ENCODE data around the gene CRTAP. TPM values are rescaled to one million over a fixed set of nuclear protein-coding genes. Genes with fewer than 3 reads are reported as not detected.
"Not testable (repeated sequence)": the region's sequence is repeated elsewhere in the genome, so short reads cannot be mapped to it uniquely, and the experiment has no call there.

CRTAP gene
- total RNA-seq, 6 experiments from 2014 or later = 33.1 to 54.9 (median 46.8) TPM

DNA sequence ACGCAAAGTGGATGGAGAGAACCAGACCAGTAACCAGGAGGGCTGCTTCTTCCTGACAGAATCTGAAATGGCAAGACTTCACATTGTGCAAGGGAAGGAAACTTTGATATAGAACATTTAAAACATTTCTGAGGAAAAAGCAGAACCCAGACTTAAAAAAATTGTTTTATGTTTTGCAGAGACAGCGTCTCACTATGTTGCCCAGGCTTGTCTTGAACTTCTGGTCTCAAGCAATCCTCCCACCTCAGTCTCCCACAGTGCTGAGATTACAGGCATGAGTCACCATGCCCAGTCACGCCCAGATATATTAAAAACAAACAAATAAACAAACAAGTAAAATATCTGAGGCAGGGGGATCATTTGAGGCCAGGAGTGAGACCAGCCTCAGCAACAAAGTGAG lies 46.2 kb downstream of the CRTAP start:
- Histone ChIP-seq H3K27me3 (no peaks in the 10 kb centered on the region), H3K27ac (no peak overlapping the region), H3K4me1 (no peaks in the 10 kb centered on the region), H3K36me3 (no peaks in the 10 kb centered on the region), H3K4me3 (no peak overlapping the region), H3K9me3 (no peaks in the 10 kb centered on the region)
- no peak for ATAC-seq
- WGBS (ENCODE audit: insufficient coverage, low coverage, low lambda C conversion rate, missing lambda C conversion rate) = 61% methylated on average over 3 of the region's 3 CpGs
- intact Hi-C loops (cut with DNase I) = no loop called here
- TF ChIP-seq, protein P1, sequence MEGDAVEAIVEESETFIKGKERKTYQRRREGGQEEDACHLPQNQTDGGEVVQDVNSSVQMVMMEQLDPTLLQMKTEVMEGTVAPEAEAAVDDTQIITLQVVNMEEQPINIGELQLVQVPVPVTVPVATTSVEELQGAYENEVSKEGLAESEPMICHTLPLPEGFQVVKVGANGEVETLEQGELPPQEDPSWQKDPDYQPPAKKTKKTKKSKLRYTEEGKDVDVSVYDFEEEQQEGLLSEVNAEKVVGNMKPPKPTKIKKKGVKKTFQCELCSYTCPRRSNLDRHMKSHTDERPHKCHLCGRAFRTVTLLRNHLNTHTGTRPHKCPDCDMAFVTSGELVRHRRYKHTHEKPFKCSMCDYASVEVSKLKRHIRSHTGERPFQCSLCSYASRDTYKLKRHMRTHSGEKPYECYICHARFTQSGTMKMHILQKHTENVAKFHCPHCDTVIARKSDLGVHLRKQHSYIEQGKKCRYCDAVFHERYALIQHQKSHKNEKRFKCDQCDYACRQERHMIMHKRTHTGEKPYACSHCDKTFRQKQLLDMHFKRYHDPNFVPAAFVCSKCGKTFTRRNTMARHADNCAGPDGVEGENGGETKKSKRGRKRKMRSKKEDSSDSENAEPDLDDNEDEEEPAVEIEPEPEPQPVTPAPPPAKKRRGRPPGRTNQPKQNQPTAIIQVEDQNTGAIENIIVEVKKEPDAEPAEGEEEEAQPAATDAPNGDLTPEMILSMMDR (IDR thresholded peaks at IDR 0.05) = no peak
- no peak for TF ChIP-seq POLR2A (IDR thresholded peaks at IDR 0.05)
- DNase-seq = no peak

DNA sequence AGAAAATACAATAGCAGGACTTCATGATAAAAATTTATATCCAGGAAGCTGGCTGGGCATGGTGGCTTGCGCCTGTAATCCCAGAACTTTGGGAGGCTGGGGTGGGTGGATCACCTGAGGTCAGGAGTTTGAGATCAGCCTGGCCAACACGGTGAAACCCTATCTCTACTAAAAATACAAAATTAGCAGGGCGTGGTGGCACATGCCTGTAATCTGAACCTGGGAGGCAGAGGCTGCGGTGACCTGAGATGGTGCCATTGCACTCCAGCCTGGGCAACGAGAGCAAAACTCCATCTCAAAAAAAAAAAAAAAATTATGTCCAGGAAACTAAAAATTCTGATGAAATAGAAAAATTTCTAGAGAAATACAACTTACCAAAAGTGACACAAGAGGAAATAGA lies 48.8 kb downstream of the CRTAP start:
- H3K4me3 ChIP-seq; H3K4me1 ChIP-seq; H3K27ac ChIP-seq; H3K9me3 ChIP-seq; H3K27me3 ChIP-seq; H3K36me3 ChIP-seq; intact Hi-C loops (cut with DNase I); DNase-seq; ATAC-seq: not testable (repeated sequence)
- WGBS (ENCODE audit: insufficient coverage, low coverage, low lambda C conversion rate, missing lambda C conversion rate) = 73% methylated on average over 5 of the region's 5 CpGs

DNA sequence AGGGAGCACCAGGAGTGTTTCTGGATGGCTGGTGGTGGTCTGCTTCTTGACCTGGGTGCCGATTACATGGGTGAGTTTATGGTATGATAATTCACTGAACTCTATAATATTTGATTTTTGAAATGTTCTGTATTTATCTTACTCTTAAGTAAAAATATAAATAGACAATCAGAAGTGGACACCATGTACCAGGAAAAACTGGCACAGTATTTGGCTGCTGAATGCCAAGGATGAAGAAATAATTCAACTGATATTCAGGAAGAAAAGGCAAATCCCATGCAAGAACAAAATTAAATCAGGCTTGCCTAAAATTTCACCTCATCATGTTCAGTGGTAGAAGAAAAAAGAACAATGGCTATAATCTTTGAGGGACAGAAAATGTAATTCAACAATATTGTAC lies 51.6 kb downstream of the CRTAP start:
- intact Hi-C loops (cut with DNase I) = no loop called here
- Histone ChIP-seq H3K9me3 (no peaks in the 10 kb centered on the region), H3K27ac (no peak overlapping the region), H3K4me3 (no peak overlapping the region), H3K27me3 (no peaks in the 10 kb centered on the region), H3K36me3 (no peaks in the 10 kb centered on the region), H3K4me1 (no peaks in the 10 kb centered on the region)
- TF ChIP-seq, protein P1 (IDR thresholded peaks at IDR 0.05) = no peak
- no peak for TF ChIP-seq POLR2A (IDR thresholded peaks at IDR 0.05)
- WGBS (ENCODE audit: insufficient coverage, low coverage, low lambda C conversion rate, missing lambda C conversion rate) = 80% methylated on average over 1 of the region's 1 CpG
- DNase-seq (no peak), ATAC-seq (no peak)

DNA sequence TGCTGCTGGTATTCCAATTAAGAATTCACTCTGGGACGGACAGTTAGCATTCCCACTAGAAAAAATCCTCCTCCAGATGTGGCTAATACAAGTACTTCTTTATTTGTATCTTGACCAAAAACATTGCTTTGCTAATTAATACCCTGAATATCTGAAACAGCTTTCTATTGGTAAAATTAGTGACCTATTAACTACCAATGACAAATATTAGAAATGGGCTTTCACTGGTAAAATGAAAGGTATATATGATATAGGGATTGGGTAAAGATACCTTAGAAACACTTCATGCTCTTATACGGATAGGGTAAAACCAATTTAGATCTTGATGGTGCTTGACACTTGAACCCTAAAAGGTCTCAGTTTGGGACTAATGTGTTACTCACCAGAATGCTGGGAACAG lies 52.3 kb downstream of the CRTAP start:
- no peak for DNase-seq
- no peak overlapping the region for H3K27ac ChIP-seq
- no peaks in the 10 kb centered on the region for H3K9me3 ChIP-seq
- intact Hi-C loops (cut with DNase I) = no loop called here
- 69% methylated on average over 2 of the region's 2 CpGs for WGBS (ENCODE audit: insufficient coverage, low coverage, low lambda C conversion rate, missing lambda C conversion rate)
- no peak overlapping the region for H3K4me3 ChIP-seq
- H3K4me1 ChIP-seq = no peaks in the 10 kb centered on the region
- no peaks in the 10 kb centered on the region for H3K36me3 ChIP-seq
- TF ChIP-seq, protein P1 (IDR thresholded peaks at IDR 0.05) = no peak
- H3K27me3 ChIP-seq = no peaks in the 10 kb centered on the region
- no peak for ATAC-seq

DNA sequence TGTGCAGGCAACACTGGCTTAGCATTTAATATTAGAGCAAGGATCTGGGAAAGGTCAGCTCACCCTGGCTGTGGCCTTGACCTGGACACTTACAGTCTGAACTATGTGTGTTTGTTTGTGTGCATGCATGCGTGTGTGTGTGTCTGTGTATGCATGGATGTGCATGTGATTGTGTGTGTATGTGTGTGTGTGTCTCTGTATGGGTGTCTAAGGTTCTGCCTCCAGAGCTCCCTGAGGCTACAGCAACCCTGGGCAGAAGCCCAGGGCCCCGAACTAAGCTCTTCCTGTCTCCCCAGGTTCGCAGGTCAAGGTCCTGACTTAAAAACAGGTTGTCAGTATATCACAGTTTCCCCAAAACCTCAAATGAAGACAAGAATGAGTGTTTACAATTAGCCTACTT lies 53.5 kb downstream of the CRTAP start:
- Histone ChIP-seq H3K36me3 (no peaks in the 10 kb centered on the region), H3K4me1 (no peaks in the 10 kb centered on the region), H3K4me3 (no peak overlapping the region), H3K9me3 (no peaks in the 10 kb centered on the region), H3K27me3 (no peaks in the 10 kb centered on the region), H3K27ac (no peak overlapping the region)
- ATAC-seq (no peak), DNase-seq (no peak)
- 51% methylated on average over 2 of the region's 3 CpGs for WGBS (ENCODE audit: insufficient coverage, low coverage, low lambda C conversion rate, missing lambda C conversion rate)
- intact Hi-C loops (cut with DNase I) = no loop called here
- TF ChIP-seq, protein P1 (IDR thresholded peaks at IDR 0.05) = no peak
- TF ChIP-seq POLR2A (IDR thresholded peaks at IDR 0.05) = no peak

All from right lobe of liver (tissue), 6 donors.